ENCODE measurements around the gene PDE6G.

PDE6G gene

DNA sequence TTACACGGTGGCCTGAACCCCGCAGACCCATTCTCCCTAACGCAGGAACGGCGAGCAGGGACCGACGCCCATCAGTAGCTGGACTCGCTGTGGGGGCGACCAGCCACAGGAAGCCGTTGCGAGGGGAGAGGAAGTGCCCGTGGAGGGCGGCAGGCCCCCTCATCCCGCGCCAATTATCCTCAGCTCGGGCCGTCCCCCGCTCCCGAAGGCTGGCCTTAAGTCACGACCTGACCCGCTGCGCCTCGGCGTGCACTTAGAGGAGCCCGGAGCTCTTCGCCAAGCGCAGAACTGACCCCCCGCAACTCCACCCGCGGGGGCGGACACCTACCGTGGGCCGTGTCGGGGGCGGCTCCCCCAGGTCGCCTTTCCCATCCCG, 26.9 kb upstream of the PDE6G start:
- 0 out of 2 replicates have a peak overlapping the region, but pooled peaks have one; percentile 10 for H2AFZ ChIP-seq (ENCODE audit: low read depth, low read length)
- H3K9me3 ChIP-seq (ENCODE audit: insufficient read depth, low read length) = no peaks in the 10 kb centered on the region
- peak overlapping the region; percentile 38 for H3K27ac ChIP-seq (ENCODE audit: low read length)
- H3K36me3 ChIP-seq (replicated peaks; ENCODE audit: low read depth, low read length) = peaks cover 10% of the 10 kb centered on the region
- peaks cover 18% of the 10 kb centered on the region for H3K4me1 ChIP-seq (ENCODE audit: low read length)
- peaks cover 56% of the 10 kb centered on the region for H3K79me2 ChIP-seq (ENCODE audit: low read length)
- H3K9ac ChIP-seq (ENCODE audit: low read length) = peak overlapping the region; percentile 81
- TF ChIP-seq, protein P1, sequence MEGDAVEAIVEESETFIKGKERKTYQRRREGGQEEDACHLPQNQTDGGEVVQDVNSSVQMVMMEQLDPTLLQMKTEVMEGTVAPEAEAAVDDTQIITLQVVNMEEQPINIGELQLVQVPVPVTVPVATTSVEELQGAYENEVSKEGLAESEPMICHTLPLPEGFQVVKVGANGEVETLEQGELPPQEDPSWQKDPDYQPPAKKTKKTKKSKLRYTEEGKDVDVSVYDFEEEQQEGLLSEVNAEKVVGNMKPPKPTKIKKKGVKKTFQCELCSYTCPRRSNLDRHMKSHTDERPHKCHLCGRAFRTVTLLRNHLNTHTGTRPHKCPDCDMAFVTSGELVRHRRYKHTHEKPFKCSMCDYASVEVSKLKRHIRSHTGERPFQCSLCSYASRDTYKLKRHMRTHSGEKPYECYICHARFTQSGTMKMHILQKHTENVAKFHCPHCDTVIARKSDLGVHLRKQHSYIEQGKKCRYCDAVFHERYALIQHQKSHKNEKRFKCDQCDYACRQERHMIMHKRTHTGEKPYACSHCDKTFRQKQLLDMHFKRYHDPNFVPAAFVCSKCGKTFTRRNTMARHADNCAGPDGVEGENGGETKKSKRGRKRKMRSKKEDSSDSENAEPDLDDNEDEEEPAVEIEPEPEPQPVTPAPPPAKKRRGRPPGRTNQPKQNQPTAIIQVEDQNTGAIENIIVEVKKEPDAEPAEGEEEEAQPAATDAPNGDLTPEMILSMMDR (IDR thresholded peaks at IDR 0.05; ENCODE audit: low read depth, low read length) = no peak
- no peak for TF ChIP-seq EZH2phosphoT487 (IDR thresholded peaks at IDR 0.05; ENCODE audit: low read depth)
- no peaks in the 10 kb centered on the region for H3K27me3 ChIP-seq (ENCODE audit: low read depth, low read length)
- H3K4me3 ChIP-seq (ENCODE audit: low read length) = peak overlapping the region; percentile 87
- peak overlapping the region; percentile 97 for H3K4me2 ChIP-seq (ENCODE audit: low read length)
- H4K20me1 ChIP-seq (ENCODE audit: insufficient read depth, low read length) = 0 out of 2 replicates have a peak, but pooled peaks cover 6% of the 10 kb centered on the region

DNA sequence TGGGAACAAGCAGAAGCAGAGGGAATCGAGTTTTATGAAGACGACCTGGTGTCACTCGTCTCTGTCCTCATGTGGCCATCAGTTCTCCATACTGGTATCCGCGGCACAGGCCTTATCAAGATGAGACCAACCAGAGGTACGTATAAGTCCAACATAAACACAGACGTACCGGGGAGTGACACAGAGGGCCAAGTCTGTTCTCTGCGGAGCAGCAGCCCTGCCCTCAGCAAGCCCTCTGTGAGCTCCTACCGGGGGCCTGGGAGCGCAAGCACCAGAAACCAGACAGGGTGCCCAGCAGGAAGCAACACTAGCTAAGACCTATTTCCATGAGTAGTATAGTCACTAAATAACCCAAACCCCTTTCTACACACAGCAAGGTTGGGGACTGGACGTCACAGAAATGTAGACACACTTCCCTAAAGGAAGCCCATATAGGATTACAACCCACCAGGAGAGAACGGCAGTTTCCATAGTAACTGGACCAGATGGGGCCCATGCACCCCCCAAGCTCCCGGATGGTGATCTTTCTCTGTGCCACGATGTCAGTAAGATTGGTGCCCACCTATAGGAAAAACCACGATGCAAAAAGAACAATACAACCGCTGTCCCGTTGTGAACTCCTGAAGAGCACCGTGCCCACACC, 26.3 kb upstream of the PDE6G start:
- H3K9me3 ChIP-seq (ENCODE audit: insufficient read depth, low read length) = no peaks in the 10 kb centered on the region
- peak overlapping the region; percentile 97 for H3K4me2 ChIP-seq (ENCODE audit: low read length)
- H3K27me3 ChIP-seq (ENCODE audit: low read depth, low read length) = no peaks in the 10 kb centered on the region
- H3K4me3 ChIP-seq (ENCODE audit: low read length) = peak overlapping the region; percentile 87
- no peak for TF ChIP-seq EZH2phosphoT487 (IDR thresholded peaks at IDR 0.05; ENCODE audit: low read depth)
- TF ChIP-seq, protein P1 (IDR thresholded peaks at IDR 0.05; ENCODE audit: low read depth, low read length) = no peak
- H2AFZ ChIP-seq (ENCODE audit: low read depth, low read length) = 0 out of 2 replicates have a peak overlapping the region, but pooled peaks have one; percentile 10
- peaks cover 56% of the 10 kb centered on the region for H3K79me2 ChIP-seq (ENCODE audit: low read length)
- H3K27ac ChIP-seq (ENCODE audit: low read length) = peak overlapping the region; percentile 38; the same call in 1 of the 2 replicates
- peaks cover 10% of the 10 kb centered on the region for H3K36me3 ChIP-seq (replicated peaks; ENCODE audit: low read depth, low read length)
- H4K20me1 ChIP-seq (ENCODE audit: insufficient read depth, low read length) = 0 out of 2 replicates have a peak, but pooled peaks cover 6% of the 10 kb centered on the region
- H3K9ac ChIP-seq (ENCODE audit: low read length) = peak overlapping the region; percentile 81
- peaks cover 18% of the 10 kb centered on the region for H3K4me1 ChIP-seq (ENCODE audit: low read length)

DNA sequence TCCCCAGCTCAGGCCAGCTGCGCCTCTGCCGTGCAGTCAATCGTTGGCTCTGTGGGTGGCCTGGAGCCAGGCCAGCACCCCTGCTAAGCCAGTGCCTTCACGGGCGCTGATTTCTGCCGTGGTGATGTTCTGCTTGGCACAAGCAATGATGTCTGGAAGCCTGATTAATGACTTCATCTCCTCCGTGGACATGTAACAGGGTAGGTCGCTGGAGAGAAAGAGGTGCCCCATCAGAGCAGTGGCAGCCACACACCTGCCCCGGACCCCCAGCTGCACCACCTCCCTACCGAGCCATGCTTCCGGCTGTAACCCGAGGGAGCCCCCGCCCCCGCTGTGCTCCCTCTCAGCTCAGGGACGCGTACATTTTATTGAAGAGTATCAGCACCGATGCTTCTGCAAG, 25.3 kb upstream of the PDE6G start:
- Histone ChIP-seq H3K4me1 (ENCODE audit: low read length) (peaks cover 18% of the 10 kb centered on the region), H3K27me3 (ENCODE audit: low read depth, low read length) (no peaks in the 10 kb centered on the region), H3K9me3 (ENCODE audit: insufficient read depth, low read length) (no peaks in the 10 kb centered on the region), H3K79me2 (ENCODE audit: low read length) (peaks cover 53% of the 10 kb centered on the region), H3K4me2 (ENCODE audit: low read length) (no peak overlapping the region), H3K27ac (ENCODE audit: low read length) (no peak overlapping the region), H4K20me1 (ENCODE audit: insufficient read depth, low read length) (0 out of 2 replicates have a peak, but pooled peaks cover 6% of the 10 kb centered on the region), H3K36me3 (replicated peaks; ENCODE audit: low read depth, low read length) (peaks cover 10% of the 10 kb centered on the region), H2AFZ (ENCODE audit: low read depth, low read length) (no peak overlapping the region), H3K9ac (ENCODE audit: low read length) (no peak overlapping the region), H3K4me3 (ENCODE audit: low read length) (no peak overlapping the region)
- no peak for TF ChIP-seq EZH2phosphoT487 (IDR thresholded peaks at IDR 0.05; ENCODE audit: low read depth)

DNA sequence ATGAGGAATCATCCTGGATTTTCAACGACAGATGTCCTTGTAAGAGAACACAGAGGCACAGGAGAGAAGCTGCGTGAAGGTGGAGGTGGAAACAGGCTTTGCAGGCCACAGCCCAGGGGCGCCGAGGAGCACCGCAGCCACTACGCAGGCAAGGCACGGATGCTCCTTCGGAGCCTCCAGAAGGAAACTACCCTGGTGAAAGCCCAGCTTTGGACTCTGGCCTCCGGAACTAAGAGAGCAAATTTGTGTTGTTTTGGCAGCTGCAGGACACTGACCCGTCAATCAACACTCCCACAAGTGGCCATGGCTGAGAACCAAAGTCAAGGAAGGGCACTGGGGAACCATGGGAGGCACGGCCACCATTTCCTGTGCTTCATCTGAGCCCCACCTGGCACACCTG, 23.8 kb upstream of the PDE6G start:
- no peak overlapping the region for H2AFZ ChIP-seq (ENCODE audit: low read depth, low read length)
- TF ChIP-seq, protein P1 (IDR thresholded peaks at IDR 0.05; ENCODE audit: low read depth, low read length) = no peak
- no peak overlapping the region for H3K9ac ChIP-seq (ENCODE audit: low read length)
- 0 out of 2 replicates have a peak, but pooled peaks cover under 1% of the 10 kb centered on the region for H4K20me1 ChIP-seq (ENCODE audit: insufficient read depth, low read length)
- H3K27ac ChIP-seq (ENCODE audit: low read length) = no peak overlapping the region
- H3K27me3 ChIP-seq (ENCODE audit: low read depth, low read length) = no peaks in the 10 kb centered on the region
- H3K36me3 ChIP-seq (replicated peaks; ENCODE audit: low read depth, low read length) = peaks cover under 1% of the 10 kb centered on the region
- no peak overlapping the region for H3K4me3 ChIP-seq (ENCODE audit: low read length)
- peaks cover 38% of the 10 kb centered on the region for H3K79me2 ChIP-seq (ENCODE audit: low read length)
- H3K4me2 ChIP-seq (ENCODE audit: low read length) = no peak overlapping the region
- H3K9me3 ChIP-seq (ENCODE audit: insufficient read depth, low read length) = no peaks in the 10 kb centered on the region
- peaks cover 13% of the 10 kb centered on the region for H3K4me1 ChIP-seq (ENCODE audit: low read length)

Measured in OCI-LY3 (cell line).